Peyer's patch (tissue), 4 donors: ENCODE measurements around the gene MASP1. TPM values are rescaled to one million over a fixed set of nuclear protein-coding genes. Genes with fewer than 3 reads are reported as not detected.

ENCODE experiments used
- DNase-seq, 3 donors: peaks; one replicate each; pipeline ENCODE4 v3.0.0-alpha.2; 2017 to 2019
- H3K27ac ChIP-seq, 4 donors: fragments of 200-600 bp; sonication (generic); one replicate each; pipeline ENCODE4 v1.5.1; 2016 to 2019
- H3K27me3 ChIP-seq, 2 donors: fragments of 200-600 bp; sonication (generic); one replicate each; pipeline ENCODE4 v1.5.1; 2019
- H3K36me3 ChIP-seq, 3 donors: fragments of 200-600 bp; sonication (generic); one replicate each; pipeline ENCODE4 v1.5.1; 2016 to 2019
- H3K4me1 ChIP-seq, 4 donors: fragments of 200-600 bp; sonication (generic); one replicate each; pipeline ENCODE4 v1.5.1; 2016 to 2019
- H3K4me3 ChIP-seq, 4 donors: fragments of 200-600 bp; sonication (generic); 1 replicate in 3 of 4; 2 replicates in 1 of 4; pipeline ENCODE4 v1.5.1; 2016 to 2019; ENCODE audit warnings: mild to moderate bottlenecking in 1 of 4
- H3K9me3 ChIP-seq, 4 donors: fragments of 200-600 bp; sonication (generic); one replicate each; pipeline ENCODE4 v1.5.1; 2016 to 2019; ENCODE audit warnings: mild to moderate bottlenecking in 1 of 4
- POLR2A ChIP-seq, 2 donors: fragments of 450-650 bp; IDR thresholded peaks; one replicate each; pipeline ENCODE4 v1.5.1; 2017; ENCODE audit warnings: antibody characterized with exemption in 2 of 2, mild to moderate bottlenecking in 2 of 2, moderate library complexity in 2 of 2
- total RNA-seq, 4 donors: library from RNA; depleted of rRNA; stranded (reverse); fragments of >200 nt; gene quantifications; one replicate each; pipeline ENCODE4 v1.1.0, GENCODE V29; 2016
- TF ChIP-seq, protein P1 (sequence below), 6 experiments: fragments of 450-650 bp in 4 of 6; fragments of 200-600 bp in 2 of 6; sonication (generic) in 1 of 6; IDR thresholded peaks; one replicate each; pipeline ENCODE4 v1.5.1; 2017 to 2019; ENCODE audit warnings: antibody characterized with exemption in 6 of 6, mild to moderate bottlenecking in 3 of 6, moderate library complexity in 1 of 6

MASP1 gene
- total RNA-seq, 4 donors from 2014 or later, result 0.70 to 4.2 (median 1.4) TPM

DNA sequence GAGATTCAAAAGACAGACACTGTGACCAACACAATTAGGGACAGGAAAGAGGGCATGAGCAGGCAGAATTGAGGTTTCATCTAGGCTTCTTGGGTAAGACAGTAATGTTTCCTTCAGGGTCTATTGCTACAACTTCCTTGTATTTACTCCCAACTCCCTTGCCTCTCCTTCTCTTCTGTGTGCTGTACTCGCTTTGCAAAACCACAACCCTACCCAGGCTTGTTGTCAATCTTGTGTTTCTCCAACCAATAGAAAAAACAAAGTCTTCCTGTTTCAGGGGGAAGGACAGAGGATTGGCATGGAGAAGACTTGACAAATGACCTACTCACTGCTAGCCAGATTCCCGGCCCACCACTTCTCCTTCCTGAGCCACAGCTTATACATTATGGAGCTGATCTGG, 36.3 kb upstream of the MASP1 start:
- H3K9me3 ChIP-seq, result no peaks in the 10 kb centered on the region
- no peaks in the 10 kb centered on the region for H3K27me3 ChIP-seq
- no peak for DNase-seq
- no peaks in the 10 kb centered on the region for H3K4me1 ChIP-seq
- no peak overlapping the region for H3K4me3 ChIP-seq
- H3K36me3 ChIP-seq, result no peaks in the 10 kb centered on the region
- H3K27ac ChIP-seq, result no peak overlapping the region
- no peak for TF ChIP-seq POLR2A (IDR thresholded peaks at IDR 0.05)
- TF ChIP-seq, protein P1, sequence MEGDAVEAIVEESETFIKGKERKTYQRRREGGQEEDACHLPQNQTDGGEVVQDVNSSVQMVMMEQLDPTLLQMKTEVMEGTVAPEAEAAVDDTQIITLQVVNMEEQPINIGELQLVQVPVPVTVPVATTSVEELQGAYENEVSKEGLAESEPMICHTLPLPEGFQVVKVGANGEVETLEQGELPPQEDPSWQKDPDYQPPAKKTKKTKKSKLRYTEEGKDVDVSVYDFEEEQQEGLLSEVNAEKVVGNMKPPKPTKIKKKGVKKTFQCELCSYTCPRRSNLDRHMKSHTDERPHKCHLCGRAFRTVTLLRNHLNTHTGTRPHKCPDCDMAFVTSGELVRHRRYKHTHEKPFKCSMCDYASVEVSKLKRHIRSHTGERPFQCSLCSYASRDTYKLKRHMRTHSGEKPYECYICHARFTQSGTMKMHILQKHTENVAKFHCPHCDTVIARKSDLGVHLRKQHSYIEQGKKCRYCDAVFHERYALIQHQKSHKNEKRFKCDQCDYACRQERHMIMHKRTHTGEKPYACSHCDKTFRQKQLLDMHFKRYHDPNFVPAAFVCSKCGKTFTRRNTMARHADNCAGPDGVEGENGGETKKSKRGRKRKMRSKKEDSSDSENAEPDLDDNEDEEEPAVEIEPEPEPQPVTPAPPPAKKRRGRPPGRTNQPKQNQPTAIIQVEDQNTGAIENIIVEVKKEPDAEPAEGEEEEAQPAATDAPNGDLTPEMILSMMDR (IDR thresholded peaks at IDR 0.05), result no peak

DNA sequence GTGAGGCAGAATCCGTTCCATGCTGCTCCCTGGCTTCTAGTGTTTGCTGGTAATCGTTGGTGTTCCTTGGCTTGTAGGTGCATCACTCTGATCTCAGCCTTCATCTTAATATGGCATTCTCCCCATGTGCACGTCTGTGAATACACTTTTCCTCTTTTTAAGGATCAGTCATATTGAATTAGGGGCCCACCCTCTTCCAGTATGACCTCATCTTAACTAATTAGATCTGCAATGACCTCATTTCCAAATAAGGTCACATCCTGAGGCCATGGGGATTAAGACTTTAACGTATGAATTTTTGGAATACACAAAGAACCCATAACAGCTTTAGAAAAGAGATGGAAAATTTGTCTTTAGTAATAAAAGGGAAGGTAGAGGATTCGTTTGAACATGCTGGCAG, 34.1 kb upstream of the MASP1 start:
- Histone ChIP-seq H3K36me3 (no peaks in the 10 kb centered on the region), H3K9me3 (no peaks in the 10 kb centered on the region), H3K27ac (no peak overlapping the region), H3K4me3 (no peak overlapping the region), H3K4me1 (no peaks in the 10 kb centered on the region), H3K27me3 (no peaks in the 10 kb centered on the region)
- TF ChIP-seq, protein P1 (IDR thresholded peaks at IDR 0.05), result no peak
- no peak for TF ChIP-seq POLR2A (IDR thresholded peaks at IDR 0.05)
- no peak for DNase-seq

DNA sequence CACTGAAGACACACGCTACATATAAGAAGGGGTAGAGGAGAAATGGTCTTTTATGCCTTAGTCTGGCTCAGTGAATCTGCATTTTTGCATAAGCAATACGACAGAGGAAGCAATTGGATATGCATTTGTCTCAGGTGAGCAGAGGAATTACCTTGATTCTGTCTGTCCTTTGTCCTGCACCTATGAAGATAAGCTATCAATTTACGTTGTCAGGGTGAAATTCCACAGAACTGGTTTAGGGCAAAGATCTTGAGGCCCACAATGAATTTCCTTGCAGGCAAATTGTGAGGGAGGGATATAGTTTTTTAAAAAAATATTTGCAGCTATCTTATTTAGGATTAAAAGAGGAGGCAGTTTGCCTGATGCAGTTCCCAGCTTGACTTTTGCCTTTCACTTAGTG, 31.6 kb upstream of the MASP1 start:
- TF ChIP-seq POLR2A (IDR thresholded peaks at IDR 0.05), result no peak
- TF ChIP-seq, protein P1 (IDR thresholded peaks at IDR 0.05), result no peak
- no peak for DNase-seq
- no peaks in the 10 kb centered on the region for H3K27me3 ChIP-seq
- peaks cover 0 to 9% (median 0%) of the 10 kb centered on the region in 4 donors for H3K4me1 ChIP-seq
- H3K27ac ChIP-seq, result no peak overlapping the region
- no peaks in the 10 kb centered on the region for H3K36me3 ChIP-seq
- H3K9me3 ChIP-seq, result no peaks in the 10 kb centered on the region
- H3K4me3 ChIP-seq, result no peak overlapping the region

DNA sequence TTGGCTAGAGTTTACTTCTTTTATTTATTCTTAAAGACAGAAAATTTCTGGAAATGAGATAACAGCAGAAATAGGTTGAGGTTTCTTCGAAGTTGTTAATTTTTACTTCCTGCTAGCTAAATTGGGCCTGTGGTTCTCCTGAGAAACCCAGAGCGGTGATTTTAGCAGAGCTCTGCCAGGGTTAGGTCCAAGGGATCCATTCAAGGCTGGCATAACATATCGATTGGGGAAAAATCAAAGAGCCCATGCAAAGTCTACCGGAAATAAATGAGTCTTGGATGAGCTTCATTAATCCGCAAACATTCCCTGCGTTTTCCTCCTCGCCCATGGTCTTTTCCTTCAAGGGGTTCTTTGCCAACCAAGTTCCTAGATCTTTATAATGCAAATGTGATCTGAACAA, 30.8 kb upstream of the MASP1 start:
- H3K27ac ChIP-seq, result no peak overlapping the region
- DNase-seq, result no peak
- peaks cover 0 to 9% (median 0%) of the 10 kb centered on the region in 4 donors for H3K4me1 ChIP-seq
- no peaks in the 10 kb centered on the region for H3K27me3 ChIP-seq
- no peaks in the 10 kb centered on the region for H3K9me3 ChIP-seq
- no peak overlapping the region for H3K4me3 ChIP-seq
- no peak for TF ChIP-seq POLR2A (IDR thresholded peaks at IDR 0.05)
- TF ChIP-seq, protein P1 (IDR thresholded peaks at IDR 0.05), result no peak
- H3K36me3 ChIP-seq, result no peaks in the 10 kb centered on the region

DNA sequence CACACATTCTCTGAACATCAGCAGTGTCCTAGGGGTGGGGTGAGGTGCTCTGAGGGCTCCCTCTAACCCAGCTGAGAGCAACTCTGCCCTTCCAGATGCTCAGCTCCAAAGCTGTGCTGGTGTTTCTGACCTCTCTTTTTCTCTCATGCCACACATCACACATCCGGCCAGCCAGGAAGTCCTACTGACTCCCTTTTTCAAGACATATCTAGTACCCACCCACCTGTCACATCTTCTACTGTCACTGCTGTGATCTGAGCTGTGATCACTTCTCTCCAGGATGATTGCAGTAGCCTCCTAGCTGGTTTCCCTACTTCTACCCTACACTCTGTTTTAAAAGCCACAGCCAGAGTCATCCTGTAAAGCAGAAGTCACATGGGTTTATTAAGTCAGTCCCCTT, 30.2 kb upstream of the MASP1 start:
- no peak overlapping the region for H3K27ac ChIP-seq
- no peaks in the 10 kb centered on the region for H3K36me3 ChIP-seq
- no peak for DNase-seq
- H3K27me3 ChIP-seq, result no peaks in the 10 kb centered on the region
- H3K4me3 ChIP-seq, result no peak overlapping the region
- H3K9me3 ChIP-seq, result no peaks in the 10 kb centered on the region
- peaks cover 0 to 9% (median 0%) of the 10 kb centered on the region in 4 donors for H3K4me1 ChIP-seq
- TF ChIP-seq, protein P1 (IDR thresholded peaks at IDR 0.05), result no peak
- TF ChIP-seq POLR2A (IDR thresholded peaks at IDR 0.05), result no peak

DNA sequence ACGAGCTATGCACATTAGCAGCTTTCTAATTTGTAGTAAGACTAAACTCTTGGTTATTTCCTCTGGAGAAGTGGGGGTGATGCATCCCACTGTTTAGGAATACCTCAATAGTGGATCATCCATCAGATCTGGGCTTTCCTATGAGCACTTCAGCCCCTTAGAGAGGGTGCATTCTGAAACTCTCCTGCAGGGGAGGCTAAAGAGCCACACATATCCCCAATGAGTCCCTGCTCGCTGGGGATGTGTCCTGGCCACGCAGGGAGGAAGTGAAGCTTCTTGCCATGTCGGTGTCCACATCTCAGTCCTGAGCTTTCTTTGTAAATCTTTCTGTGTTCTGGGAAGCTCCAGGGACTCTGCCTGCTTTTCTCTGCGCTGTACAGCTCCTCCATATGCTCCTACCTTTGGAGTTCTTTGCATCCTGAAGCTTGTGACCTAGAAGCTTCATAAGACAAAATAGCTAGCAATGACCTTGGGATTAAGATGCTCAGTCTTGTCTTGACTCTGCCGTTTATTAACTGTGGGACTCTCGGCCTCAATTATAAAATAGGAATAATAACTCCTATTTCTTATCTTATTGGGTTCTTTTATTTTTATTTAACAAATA, 28.3 kb upstream of the MASP1 start:
- H3K36me3 ChIP-seq, result no peaks in the 10 kb centered on the region
- no peak for TF ChIP-seq POLR2A (IDR thresholded peaks at IDR 0.05)
- TF ChIP-seq, protein P1 (IDR thresholded peaks at IDR 0.05), result peak in 5 of 6 experiments; percentile 66 to 91 (median 75)

More for the DNA sequence above, 28.3 kb upstream of the MASP1 start:
- Histone ChIP-seq H3K4me1 (peaks cover 0 to 9% (median 0%) of the 10 kb centered on the region in 4 donors), H3K4me3 (no peak overlapping the region), H3K27ac (no peak overlapping the region), H3K9me3 (no peaks in the 10 kb centered on the region), H3K27me3 (no peaks in the 10 kb centered on the region)
- peak in 2 of 3 donors; percentile 53 to 81 for DNase-seq
